H9 (cell line): Measurements from ENCODE around the gene VSIG10L. TPM values are rescaled to one million over a fixed set of nuclear protein-coding genes. Genes with fewer than 3 reads are reported as not detected.

ENCODE experiments used
- DNase-seq: peaks from one replicate; pipeline ENCODE4 v3.0.0-alpha.2; 2017
- H2AFZ ChIP-seq: one replicate; pipeline ENCODE4 v1.6.1; 2013; ENCODE audit warnings: mild to moderate bottlenecking, low read length, control low read depth, moderate library complexity
- H2AK5ac ChIP-seq: 2 replicates; pipeline ENCODE4 v1.6.1; 2013; ENCODE audit warnings: low read length, control low read depth, mixed read lengths; ENCODE audit not compliant: insufficient read length
- H2BK120ac ChIP-seq: one replicate; pipeline ENCODE4 v1.6.1; 2013; ENCODE audit warnings: low read depth, mild to moderate bottlenecking, low read length, control low read depth, inconsistent platforms; ENCODE audit not compliant: poor library complexity, severe bottlenecking
- H2BK12ac ChIP-seq: 2 replicates; pipeline ENCODE4 v1.6.1; 2013; ENCODE audit warnings: low read length, control low read depth, mixed read lengths, low read depth; ENCODE audit not compliant: insufficient read length
- H2BK15ac ChIP-seq: 2 replicates; pipeline ENCODE4 v1.6.1; 2013; ENCODE audit warnings: low read depth, low read length, control low read depth
- H2BK20ac ChIP-seq: one replicate; pipeline ENCODE4 v1.6.1; 2013; ENCODE audit warnings: low read depth, mild to moderate bottlenecking, low read length, control low read depth, inconsistent platforms; ENCODE audit not compliant: poor library complexity, severe bottlenecking
- H2BK5ac ChIP-seq: 2 replicates; pipeline ENCODE4 v1.6.1; 2013; ENCODE audit warnings: low read length, control low read depth, mixed read lengths; ENCODE audit not compliant: insufficient read length
- H3K14ac ChIP-seq: 2 replicates; pipeline ENCODE4 v1.6.1; 2013; ENCODE audit warnings: low read length, control low read depth; ENCODE audit not compliant: insufficient read depth
- H3K18ac ChIP-seq: 2 replicates; pipeline ENCODE4 v1.6.1; 2013; ENCODE audit warnings: low read depth, mild to moderate bottlenecking, mixed read lengths, low read length, control low read depth; ENCODE audit not compliant: insufficient read length
- H3K23ac ChIP-seq: 2 replicates; pipeline ENCODE4 v1.6.1; 2013; ENCODE audit warnings: low read length, control low read depth, mixed read lengths, low read depth; ENCODE audit not compliant: insufficient read length
- H3K23me2 ChIP-seq: 2 replicates; pipeline ENCODE4 v1.6.1; 2013; ENCODE audit warnings: low read depth, mild to moderate bottlenecking, mixed read lengths, low read length, control low read depth; ENCODE audit not compliant: insufficient read length, poor library complexity, severe bottlenecking
- H3K27ac ChIP-seq: 2 replicates; pipeline ENCODE4 v1.5.1; 2013; ENCODE audit warnings: low read length, control low read depth, mixed read lengths, low read depth; ENCODE audit not compliant: insufficient read length
- H3K27me3 ChIP-seq: 2 replicates; pipeline ENCODE4 v1.6.1; 2013; ENCODE audit warnings: low read length, control low read depth, inconsistent platforms; ENCODE audit not compliant: insufficient read depth
- H3K4ac ChIP-seq: 2 replicates; pipeline ENCODE4 v1.6.1; 2013; ENCODE audit warnings: low read depth, mild to moderate bottlenecking, control low read depth, inconsistent platforms, low read length, moderate library complexity
- H3K4me1 ChIP-seq: 2 replicates; pipeline ENCODE4 v1.6.1; 2013; ENCODE audit warnings: low read length, control low read depth, inconsistent platforms; ENCODE audit not compliant: insufficient read depth
- H3K4me2 ChIP-seq: 2 replicates; pipeline ENCODE4 v1.6.1; 2013; ENCODE audit warnings: low read length, control low read depth, mixed read lengths; ENCODE audit not compliant: insufficient read length, insufficient read depth
- H3K56ac ChIP-seq: 2 replicates; pipeline ENCODE4 v1.6.1; 2013; ENCODE audit warnings: low read depth, mild to moderate bottlenecking, mixed read lengths, low read length, control low read depth; ENCODE audit not compliant: insufficient read length
- H3K79me1 ChIP-seq: 2 replicates; pipeline ENCODE4 v1.6.1; 2013; ENCODE audit warnings: low read depth, mild to moderate bottlenecking, moderate library complexity, low read length, control low read depth, inconsistent platforms; ENCODE audit not compliant: insufficient read depth, poor library complexity, severe bottlenecking
- H3K79me2 ChIP-seq: 2 replicates; pipeline ENCODE4 v1.6.1; 2013; ENCODE audit warnings: low read length, control low read depth, inconsistent platforms; ENCODE audit not compliant: insufficient read depth
- H3K9ac ChIP-seq: 2 replicates; pipeline ENCODE4 v1.6.1; 2013; ENCODE audit warnings: low read length, control low read depth, mixed read lengths; ENCODE audit not compliant: insufficient read length; ENCODE audit errors: extremely low read depth
- H3K9me3 ChIP-seq: one replicate; pipeline ENCODE4 v1.6.1; 2013; ENCODE audit warnings: low read depth, low read length, inconsistent platforms; ENCODE audit not compliant: control insufficient read depth
- H3T11ph ChIP-seq: one replicate; pipeline ENCODE4 v1.6.1; 2013; ENCODE audit warnings: mild to moderate bottlenecking, low read length, control low read depth, inconsistent platforms
- H4K20me1 ChIP-seq: one replicate; pipeline ENCODE4 v1.6.1; 2013; ENCODE audit not compliant: control insufficient read depth, insufficient read length, insufficient read depth
- H4K5ac ChIP-seq: 2 replicates; pipeline ENCODE4 v1.6.1; 2013; ENCODE audit warnings: low read depth, mild to moderate bottlenecking, mixed read lengths, low read length, control low read depth; ENCODE audit not compliant: insufficient read length
- H4K8ac ChIP-seq: replicated peaks from 2 replicates; pipeline ENCODE4 v1.6.1; 2013; ENCODE audit warnings: low read length, control low read depth, mixed read lengths, low read depth; ENCODE audit not compliant: insufficient read length
- H4K91ac ChIP-seq: 2 replicates; pipeline ENCODE4 v1.6.1; 2013; ENCODE audit warnings: low read depth, mild to moderate bottlenecking, moderate library complexity, mixed read lengths, low read length, control low read depth; ENCODE audit not compliant: insufficient read length
- H3K27ac Mint-ChIP-seq, 3 experiments: 2 replicates in 2 of 3; 3 replicates in 1 of 3; pipeline ENCODE4 v1.8.0; 2020 to 2021; ENCODE audit warnings: mixed read lengths in 3 of 3, mild to moderate bottlenecking in 1 of 3, moderate library complexity in 1 of 3
- H3K27me3 Mint-ChIP-seq: 2 replicates; pipeline ENCODE4 v1.8.0; 2021; ENCODE audit warnings: low read depth, mild to moderate bottlenecking, moderate library complexity, mixed read lengths
- H3K36me3 Mint-ChIP-seq, 3 experiments: 2 replicates in 2 of 3; 3 replicates in 1 of 3; pipeline ENCODE4 v1.8.0; 2020 to 2021; ENCODE audit warnings: low read depth in 3 of 3, mixed read lengths in 3 of 3; ENCODE audit not compliant: insufficient read depth in 1 of 3
- H3K4me1 Mint-ChIP-seq, 2 experiments: 2 replicates each; pipeline ENCODE4 v1.8.0; 2020; ENCODE audit warnings: mixed read lengths in 2 of 2
- H3K4me3 Mint-ChIP-seq, 2 experiments: 2 replicates in 1 of 2; 3 replicates in 1 of 2; pipeline ENCODE4 v1.8.0; 2020 to 2021; ENCODE audit warnings: mild to moderate bottlenecking in 2 of 2, mixed read lengths in 2 of 2, moderate library complexity in 1 of 2
- H3K9me3 Mint-ChIP-seq, 2 experiments: 2 replicates in 1 of 2; 3 replicates in 1 of 2; pipeline ENCODE4 v1.8.0; 2020; ENCODE audit warnings: mild to moderate bottlenecking in 2 of 2, mixed read lengths in 2 of 2, moderate library complexity in 1 of 2
- CTCF ChIP-seq: fragments of 200-600 bp; sonication (generic); conservative IDR thresholded peaks from 3 replicates; pipeline ENCODE4 v1.8.0; 2021; ENCODE audit warnings: antibody characterized with exemption, mild to moderate bottlenecking
- WGBS: extraction: QIAGEN DNeasy Blood & Tissue Kit; methylation state at CpG from one replicate; pipeline ENCODE4 v1.1.7; 2013; ENCODE audit warnings: missing lambda C conversion rate, low lambda C conversion rate, mixed read lengths; ENCODE audit not compliant: insufficient read length; ENCODE audit errors: extremely low coverage; 5-methylcytosine and 5-hydroxymethylcytosine counted together
- total RNA-seq: library from RNA; stranded (reverse); gene quantifications from 2 replicates; pipeline ENCODE4 v1.2.1, GENCODE V29; 2021

VSIG10L gene
- total RNA-seq, 1 experiment from 2014 or later, result 5.6 TPM

GRCh38 chr19:51294977-51295375 lies 47.0 kb downstream of the VSIG10L start:
- Histone ChIP-seq H2BK15ac (no peak overlapping the region), H3K4me2 (no peak overlapping the region), H3K23me2 (no peaks in the 10 kb centered on the region), H3T11ph (no peak overlapping the region), H4K8ac (no peak overlapping the region), H4K91ac (peak overlapping the region; percentile 62), H3K9ac (no peak overlapping the region), H3K27me3 (no peaks in the 10 kb centered on the region), H3K79me2 (no peaks in the 10 kb centered on the region), H3K23ac (no peak overlapping the region), H2BK20ac (no peak overlapping the region), H4K20me1 (no peaks in the 10 kb centered on the region), H3K56ac (no peak overlapping the region), H3K4me1 (peaks cover 25% of the 10 kb centered on the region; the same call in 1 of the 2 replicates), H3K4ac (no peak overlapping the region), H2BK120ac (no peak overlapping the region), H3K18ac (no peak overlapping the region), H2BK12ac (no peak overlapping the region), H2AFZ (no peak overlapping the region), H3K27ac (no peak overlapping the region), H3K79me1 (no peaks in the 10 kb centered on the region), H3K14ac (peak overlapping the region; percentile 69; the same call in 1 of the 2 replicates), H2AK5ac (no peak overlapping the region), H3K9me3 (no peaks in the 10 kb centered on the region), H4K5ac (no peak overlapping the region), H2BK5ac (no peak overlapping the region)
- Mint-ChIP-seq H3K27ac (no peak overlapping the region), H3K36me3 (peaks cover 0 to 3% (median 2%) of the 10 kb centered on the region in 3 experiments; a peak in 1 of 7 replicates), H3K27me3 (peaks cover 9% of the 10 kb centered on the region), H3K4me1 (peaks cover 47 to 54% of the 10 kb centered on the region in 2 experiments), H3K9me3 (no peaks in the 10 kb centered on the region), H3K4me3 (peak overlapping the region in 1 of 2 experiments; percentile 30; a peak in 2 of 5 replicates)
- DNase-seq, result no peak
- WGBS, result no CpG with 5 or more reads among the region's 12 CpGs
- no peak for TF ChIP-seq CTCF
